ENCODE measurements around the gene ZMYM2.

GRCh38 chr13:20073775-20074174 is 115.2 kb downstream of the ZMYM2 start:
- TF ChIP-seq REST (IDR thresholded peaks at IDR 0.05; ENCODE audit: insufficient read depth in 1 of 2, low read depth in 2 of 2, low read length in 2 of 2) = no peak
- TF ChIP-seq TAF1 (IDR thresholded peaks at IDR 0.05; ENCODE audit: borderline replicate concordance, insufficient read depth, low read length) = no peak

Measured in PFSK-1 (cell line).